SU-DHL-6 (cell line): ENCODE results near the gene CAMK2N2.

Source experiments
- CTCF ChIP-seq: fragments of 200-600 bp; sonication (generic); IDR thresholded peaks from one replicate; pipeline ENCODE4 v1.5.1; 2017; ENCODE audit warnings: antibody characterized with exemption, mild to moderate bottlenecking, low read length, moderate library complexity; ENCODE audit not compliant: insufficient read depth, poor library complexity, severe bottlenecking
- EZH2phosphoT487 ChIP-seq: fragments of 200-600 bp; sonication (generic), shearing (Covaris generic); conservative IDR thresholded peaks from 2 replicates; pipeline ENCODE4 v1.6.1; 2018; ENCODE audit warnings: mild to moderate bottlenecking, antibody characterized with exemption, low read length, moderate library complexity, mixed read lengths

GRCh38 chr3:184277366-184277765 is 16.0 kb upstream of the CAMK2N2 start:
- TF ChIP-seq CTCF (no peak), EZH2phosphoT487 (no peak)
